Stimulated activated CD4-positive, alpha-beta T cell treated with anti-CD3 and anti-CD28 coated beads, Interleukin-4, amount 100 ng/mL, for 24 hours (primary cell): ENCODE data around the gene GPR137B.
A peak's percentile ranks its signal among the peaks of the same experiment; 100 is the strongest.
"Not testable (repeated sequence)": the region's sequence is repeated elsewhere in the genome, so short reads cannot be mapped to it uniquely, and the experiment has no call there.

Experiments used
- DNase-seq: peaks from one replicate; pipeline ENCODE4 v3.0.0-alpha.2; 2020

The GPR137B gene

DNA sequence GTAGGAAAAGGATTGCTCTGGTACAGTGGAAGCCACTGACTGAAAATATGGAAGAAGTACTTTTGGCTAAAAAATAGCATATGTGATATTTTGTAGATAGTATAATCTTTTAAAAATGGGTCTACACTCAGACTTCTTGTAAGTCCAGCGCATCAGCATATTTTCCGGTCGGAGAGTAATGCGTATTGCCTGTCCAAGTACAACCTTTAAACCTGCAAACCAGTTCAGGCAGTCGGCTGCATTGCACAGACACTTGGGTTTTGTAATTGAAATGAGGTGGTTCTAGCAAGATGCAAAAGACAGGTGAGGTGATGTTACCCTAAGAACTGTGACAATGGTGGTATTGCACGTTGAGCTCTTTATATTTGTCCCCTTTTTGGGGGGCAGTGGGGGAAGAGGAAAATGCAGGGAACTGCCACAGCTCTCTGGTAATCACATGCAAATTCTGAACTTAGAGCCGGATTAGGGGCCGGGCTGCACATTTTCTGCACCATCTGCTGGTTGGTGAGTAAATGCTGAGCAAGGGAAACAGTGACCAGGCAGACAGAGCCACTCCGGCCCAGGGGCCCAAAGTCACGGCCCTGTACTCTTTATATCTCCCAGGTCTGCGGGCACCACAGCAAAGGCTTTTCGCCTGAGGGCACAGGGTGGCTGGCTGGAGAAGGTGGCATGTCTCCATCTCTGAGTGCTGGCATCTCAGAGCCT is 2.3 kb downstream of the GPR137B start:
- no peak for DNase-seq

DNA sequence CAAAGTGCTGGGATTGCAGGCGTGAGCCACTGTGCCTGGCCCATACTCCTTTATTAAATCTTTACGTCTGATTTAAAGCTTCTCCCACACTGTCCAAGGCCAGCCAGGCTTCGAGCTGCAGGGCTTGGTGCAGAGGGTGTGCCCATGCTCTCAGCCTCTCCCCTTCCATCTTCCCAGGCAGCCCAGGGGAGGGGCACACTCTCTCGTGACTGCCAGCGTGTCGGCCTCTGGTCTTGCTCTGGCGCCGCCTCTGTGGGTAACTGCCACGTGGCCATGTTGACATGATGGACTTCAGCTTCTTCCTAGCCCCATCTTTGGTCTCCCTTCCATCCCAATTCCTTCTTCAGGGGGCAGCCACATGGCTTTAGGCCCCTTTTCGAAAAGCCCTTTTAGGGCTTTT is 4.7 kb downstream of the GPR137B start:
- no peak for DNase-seq

DNA sequence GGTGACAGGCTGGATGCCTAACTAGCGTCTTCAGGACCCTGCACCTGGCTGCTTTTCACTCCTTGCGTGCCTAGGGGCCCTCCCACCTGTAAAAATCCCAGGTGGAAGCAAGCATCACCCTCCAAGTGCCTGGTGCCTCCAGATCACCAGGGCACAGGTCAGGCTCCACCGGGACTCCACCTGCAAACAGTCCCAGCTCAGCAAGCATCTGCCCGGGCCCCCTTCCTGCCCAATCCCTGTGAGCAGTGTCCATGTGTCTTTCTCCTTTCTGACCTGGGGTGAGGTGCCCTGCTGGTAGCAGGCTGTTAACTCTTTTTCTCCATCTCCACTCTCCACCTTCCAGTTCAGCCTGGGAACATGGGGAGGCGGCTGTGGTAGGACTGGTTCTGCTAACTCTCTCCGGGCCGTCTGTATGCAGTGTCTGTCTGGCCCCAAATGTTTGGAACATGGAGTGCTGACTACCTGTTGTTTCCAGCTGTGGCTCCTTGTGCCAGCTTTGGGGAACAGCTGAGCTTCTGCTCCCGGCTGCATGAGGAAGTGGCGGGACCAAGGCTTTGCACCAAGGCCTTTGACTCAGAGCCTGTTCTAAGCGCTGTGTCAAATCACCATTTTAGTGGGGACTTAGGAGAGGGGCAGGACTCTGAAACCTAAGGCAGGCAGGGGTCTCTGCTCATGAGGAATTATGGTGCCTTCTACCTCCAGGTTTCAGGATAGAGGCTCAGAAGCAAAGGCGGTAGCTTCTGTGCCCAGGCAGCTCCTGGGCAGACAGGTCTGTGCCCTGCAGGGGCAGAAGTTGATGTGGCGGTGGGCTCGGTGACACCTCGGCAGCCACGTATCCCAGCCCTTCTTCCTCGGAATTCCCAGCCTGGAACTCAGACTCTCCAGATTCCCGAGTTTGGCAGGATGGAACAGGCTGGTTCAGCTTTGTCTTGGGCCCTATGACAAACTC is 5.5 kb downstream of the GPR137B start:
- DNase-seq, result no peak

DNA sequence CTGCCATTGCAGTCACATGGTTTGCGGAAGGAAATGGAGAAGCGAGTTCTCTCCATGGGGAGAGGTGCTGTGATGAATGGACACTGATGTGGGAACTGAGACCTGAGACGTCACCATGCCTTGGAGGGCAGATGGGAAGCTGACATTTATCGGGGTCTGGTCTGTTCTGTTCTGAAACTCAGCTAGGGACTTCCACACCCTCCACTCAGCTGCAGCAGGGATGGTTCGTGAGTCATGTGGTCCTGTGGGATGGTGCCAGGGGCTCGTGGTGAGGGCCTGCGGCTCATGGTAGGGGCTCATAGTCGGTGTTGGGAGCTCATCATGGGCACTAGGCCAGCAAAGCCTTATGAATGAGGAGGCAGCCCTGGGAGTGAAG is 6.1 kb downstream of the GPR137B start:
- no peak for DNase-seq

DNA sequence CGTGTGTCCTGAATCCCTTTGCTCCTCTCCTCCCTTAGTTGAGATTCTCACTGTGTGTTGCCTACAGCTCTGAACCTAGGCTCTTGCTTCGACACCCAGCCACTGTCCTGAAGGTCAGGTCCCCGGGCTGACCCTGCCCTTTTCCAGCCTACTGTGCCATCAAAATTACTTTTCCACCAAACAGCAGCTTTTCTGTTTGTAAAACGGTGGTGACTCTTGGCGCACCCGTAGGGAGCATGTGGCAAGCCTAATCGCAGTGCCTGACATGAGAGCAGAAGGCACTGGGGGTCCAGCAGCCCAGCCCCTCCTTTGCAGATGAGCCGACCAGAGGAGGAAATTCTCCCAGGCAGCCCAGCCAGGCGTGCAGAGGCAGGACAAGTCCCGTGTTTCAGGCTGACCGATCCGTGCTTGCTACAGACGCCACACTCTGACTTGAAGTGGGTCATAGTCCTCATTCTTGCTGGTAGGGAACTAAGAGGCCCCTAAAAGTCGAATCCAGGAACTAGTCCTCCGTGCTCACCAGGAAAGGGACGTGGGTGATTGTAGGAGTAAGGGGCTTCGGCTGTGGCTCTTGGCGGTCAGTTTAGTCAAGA is 6.8 kb downstream of the GPR137B start:
- DNase-seq, result no peak

DNA sequence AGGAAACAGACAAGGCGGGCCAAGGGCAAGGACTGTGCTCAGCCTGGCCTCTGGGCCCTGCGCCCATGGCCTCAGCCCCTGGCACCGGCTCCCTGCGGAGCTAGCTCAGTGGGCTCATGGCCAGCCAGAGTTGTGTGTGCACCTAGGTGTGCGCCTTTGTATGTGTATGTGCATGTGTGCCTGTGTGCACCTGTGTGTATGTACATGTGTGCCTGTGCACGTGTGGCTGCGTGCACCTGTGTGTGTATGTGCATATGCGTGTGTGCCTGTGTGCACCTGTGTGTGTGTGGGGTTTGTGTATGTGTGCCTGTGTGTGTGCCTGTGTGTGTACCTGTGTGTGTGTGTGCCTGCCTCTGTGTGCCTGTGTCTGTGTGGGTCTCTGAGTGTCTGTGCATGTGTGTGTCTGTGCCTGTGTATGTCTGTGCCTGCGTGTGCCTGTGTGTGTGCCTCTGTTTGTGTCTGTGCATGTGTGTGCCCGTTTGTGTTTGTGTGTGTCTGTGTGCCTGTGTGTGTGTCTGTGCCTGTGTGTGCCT is 7.4 kb downstream of the GPR137B start:
- DNase-seq, result no peak

DNA sequence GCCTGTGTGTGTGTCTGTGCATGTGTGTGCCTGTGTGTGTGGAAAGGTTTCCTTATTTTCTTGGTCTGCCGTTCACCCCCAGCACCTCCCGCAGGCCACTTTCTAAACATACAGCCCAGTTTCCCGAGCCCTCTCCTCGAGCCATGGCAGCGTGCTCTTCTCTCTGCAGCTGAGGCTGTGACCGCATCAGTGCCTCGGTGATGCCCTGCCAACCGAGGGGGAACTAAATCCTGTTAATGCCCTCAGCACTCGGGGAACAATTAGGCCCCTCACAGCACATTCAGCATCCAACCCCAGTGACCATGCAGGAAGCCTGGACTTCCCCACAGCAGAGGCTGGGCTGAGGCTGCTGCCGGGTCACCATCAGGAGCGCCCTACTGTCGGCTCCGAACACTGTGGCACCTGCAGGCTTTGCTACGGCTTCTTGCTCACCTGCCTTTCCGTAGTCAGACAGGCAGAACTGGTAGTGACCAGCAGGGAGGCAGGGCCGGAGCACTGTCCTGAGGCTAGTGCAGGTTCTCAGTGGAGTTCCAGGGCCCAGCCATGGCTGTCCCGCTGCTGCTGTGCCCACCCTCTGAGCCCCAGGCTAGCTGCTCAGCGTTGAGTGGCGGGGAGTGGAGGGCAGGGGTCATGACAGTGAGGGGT is 8.1 kb downstream of the GPR137B start:
- DNase-seq, result no peak

DNA sequence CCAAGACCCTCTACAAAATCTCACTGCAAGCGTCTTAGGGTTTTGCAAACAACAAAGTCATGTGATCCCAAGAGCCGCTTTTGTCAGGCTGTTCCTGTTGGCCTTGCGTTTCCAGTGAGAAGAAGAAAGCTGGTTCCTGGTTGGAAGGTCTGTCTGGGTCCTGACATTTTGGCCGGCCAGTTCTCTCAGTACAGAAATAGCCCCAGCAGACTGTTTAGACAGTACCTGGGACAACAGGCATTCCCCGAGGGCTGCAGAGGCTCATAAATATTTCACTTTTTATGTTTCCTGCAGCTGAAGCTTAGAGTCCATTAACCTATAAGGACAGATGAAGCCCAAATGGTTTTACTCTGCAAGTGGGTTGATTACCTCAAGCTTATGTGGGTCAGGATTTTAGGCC is 8.6 kb downstream of the GPR137B start:
- DNase-seq, result no peak

DNA sequence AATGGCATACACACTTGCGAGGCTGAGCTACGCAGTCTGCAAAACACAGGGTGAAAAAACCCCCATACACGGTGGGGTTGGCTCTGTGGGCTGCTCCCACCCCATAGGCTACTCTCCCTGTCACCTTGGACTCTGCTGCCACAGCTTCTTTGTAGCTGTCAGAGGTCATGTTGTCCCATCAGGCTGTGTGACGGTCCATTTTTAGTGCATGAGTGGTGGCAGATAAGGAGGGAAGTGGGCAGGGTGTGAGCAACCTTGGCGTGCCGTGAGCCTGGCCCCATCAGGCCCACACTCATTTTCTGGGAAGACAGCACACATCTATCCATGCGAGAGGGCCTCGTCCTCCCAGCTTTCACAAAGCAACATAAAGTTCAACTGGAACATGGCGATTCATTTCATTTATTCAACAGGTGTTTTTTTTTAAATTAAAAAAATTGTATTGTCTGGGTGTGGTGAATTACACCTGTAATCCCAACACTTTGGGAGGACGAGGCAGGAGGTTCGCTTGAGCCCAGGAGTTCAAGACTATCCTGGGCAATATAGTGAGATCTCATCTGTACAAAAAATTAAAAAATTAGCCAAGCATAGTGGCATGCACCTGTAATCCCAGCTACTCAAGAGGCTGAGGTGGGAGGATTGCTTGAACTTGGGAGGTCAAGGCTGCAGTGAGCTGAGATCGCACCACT is 9.5 kb downstream of the GPR137B start:
- DNase-seq, result no peak

DNA sequence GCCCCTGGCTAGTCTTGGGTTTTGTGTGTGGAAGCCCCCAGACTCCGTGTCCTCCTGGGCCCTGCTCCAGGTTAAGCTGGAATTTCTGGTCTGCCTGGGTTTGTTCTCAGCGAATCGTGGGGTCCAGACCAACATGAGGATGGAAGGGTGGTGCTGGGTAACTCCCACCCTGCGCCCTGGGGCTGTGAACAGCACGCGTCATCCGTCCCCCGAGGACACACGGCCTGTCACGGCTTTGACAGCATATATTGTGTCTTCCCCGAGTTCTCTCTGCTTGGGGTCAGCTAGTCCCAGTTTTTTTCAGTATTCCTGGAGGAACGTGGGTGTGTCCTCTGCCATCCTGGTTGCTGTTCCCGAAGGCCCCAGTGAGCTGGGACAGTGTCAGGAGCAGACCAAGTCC is 11.8 kb downstream of the GPR137B start:
- DNase-seq, result no peak

DNA sequence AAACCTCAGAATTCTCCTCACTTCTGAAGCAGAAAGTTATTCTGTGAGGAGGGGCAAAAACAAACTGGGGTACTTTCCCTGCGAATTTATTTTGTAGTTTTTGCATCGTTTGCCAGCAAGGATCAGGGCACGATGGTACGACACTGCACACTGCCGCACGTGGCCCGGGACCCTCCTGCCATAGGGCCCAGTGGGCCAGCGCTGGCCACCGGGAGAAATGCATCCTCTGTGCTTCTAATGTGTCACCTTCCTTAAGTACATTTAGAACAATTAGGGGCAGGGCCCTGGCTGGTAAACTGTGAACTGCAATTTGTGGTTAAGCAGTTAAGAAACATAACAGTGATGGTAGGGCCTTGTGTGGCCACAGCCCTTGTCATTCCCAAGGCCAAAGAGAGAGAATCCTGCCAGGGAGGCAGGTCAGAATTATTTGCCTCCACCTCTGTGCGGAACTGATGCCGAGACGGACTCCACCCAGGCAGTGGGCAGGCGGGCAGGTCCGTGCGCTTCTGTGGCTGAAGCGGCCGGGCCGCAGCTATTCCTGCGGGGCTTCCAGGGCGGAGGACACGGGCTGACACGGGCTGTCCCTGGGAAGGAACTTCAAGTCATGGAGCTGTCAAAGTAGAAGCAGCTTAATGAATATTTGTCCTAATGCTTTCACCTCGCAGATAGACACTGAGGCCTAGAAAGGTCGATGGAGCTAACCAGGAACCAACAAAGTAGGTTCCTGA is 12.5 kb downstream of the GPR137B start:
- no peak for DNase-seq

DNA sequence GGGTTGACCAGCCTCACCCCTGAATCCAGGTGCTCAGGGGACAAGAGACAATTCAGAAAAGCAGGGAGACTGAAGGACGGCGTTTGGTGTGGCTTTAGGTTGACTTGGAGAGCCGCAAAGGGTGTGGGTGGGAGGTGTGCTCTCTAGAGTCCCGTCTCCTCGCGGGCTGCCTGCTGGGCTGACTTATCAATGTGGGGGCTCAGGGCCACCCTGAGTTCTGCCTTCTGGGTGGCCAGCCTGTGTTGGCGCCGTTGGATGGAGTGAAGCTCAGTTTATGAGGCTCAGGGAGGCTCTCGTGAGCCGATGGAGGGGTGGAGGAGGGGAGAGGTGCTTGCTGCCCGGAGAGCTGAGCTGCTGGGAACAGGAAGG is 13.0 kb downstream of the GPR137B start:
- DNase-seq, result no peak

DNA sequence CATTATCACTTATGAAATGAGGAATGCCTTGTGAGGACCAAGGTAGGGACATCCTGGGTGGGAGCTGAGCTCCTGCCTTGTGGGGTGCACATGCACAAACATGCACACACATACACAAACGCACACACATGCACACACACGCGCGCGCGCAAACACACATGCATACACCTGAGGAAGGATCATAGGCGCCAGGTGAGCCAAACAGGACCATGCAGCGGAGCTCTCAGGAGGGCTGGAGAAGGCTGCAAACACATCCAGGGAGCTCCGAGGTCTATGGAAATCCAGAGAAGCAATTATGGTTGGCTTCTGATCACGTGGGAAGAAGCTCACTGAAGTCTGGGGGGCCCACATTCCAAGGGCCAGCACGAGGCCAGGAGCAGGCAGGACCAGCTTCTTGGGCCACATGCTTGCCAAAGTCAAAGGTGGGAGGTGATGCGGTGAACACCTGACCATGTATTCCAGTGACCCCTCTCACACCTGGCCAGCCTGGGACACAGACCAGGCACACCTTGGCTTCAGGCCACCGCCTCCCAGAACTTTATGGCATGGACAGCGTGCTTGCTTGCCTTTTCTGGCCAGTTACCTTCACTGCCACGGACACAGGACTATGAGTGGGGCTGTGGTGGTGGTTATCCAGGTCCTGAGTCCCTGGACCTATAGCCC is 13.6 kb downstream of the GPR137B start:
- DNase-seq, result no peak

DNA sequence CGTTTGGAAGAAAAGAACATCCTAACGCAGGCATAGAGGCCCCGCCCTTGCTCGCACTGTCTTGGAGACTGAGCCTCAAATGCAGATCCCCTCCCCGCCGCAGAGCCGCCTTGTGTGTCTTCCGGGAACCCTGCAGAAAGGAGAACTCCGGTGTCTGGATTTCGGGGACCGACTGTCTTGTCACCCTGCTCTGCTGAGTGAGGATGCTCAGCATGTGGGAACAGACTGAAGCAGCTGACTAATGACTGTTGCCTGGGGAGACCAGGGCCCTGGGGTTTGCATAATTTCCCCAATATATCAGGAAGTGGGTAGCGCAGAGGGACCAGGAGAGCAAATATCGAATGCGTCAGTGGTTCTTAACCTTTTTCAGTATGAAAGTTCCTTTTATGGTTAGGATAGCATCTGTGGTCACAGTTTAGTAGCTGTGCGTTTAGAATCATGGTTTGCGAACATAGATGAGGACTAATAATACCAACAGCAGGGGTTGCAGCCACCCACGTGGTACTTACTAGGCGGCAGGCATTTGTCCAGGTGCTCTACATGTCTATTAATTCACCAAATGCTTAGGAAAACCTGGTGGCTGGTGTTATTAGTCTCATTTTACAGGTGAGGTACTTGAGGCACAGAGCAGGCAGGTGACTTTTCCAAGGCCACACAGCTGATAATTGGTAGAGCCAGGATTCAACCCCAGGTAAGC is 14.3 kb downstream of the GPR137B start:
- peak; percentile 46 for DNase-seq

DNA sequence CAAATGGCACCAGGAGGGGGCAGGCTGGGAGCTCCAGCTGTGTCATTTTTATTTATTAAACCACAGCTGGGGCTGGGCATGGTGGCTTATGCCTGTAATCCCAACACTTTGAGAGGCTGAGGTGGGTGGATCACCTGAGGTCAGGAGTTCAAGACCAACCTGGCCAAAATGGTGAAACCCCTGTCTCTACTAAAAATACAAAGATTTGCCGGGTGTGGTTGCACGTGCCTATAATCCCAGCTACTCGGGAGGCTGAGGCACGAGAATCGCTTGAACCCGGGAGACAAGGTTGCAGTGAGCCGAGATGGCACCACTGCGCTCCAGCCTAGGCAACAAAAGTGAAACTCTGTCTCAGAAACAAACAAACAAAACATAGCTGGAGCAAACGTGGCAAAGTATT is 15.7 kb downstream of the GPR137B start:
- not testable (repeated sequence) for DNase-seq

DNA sequence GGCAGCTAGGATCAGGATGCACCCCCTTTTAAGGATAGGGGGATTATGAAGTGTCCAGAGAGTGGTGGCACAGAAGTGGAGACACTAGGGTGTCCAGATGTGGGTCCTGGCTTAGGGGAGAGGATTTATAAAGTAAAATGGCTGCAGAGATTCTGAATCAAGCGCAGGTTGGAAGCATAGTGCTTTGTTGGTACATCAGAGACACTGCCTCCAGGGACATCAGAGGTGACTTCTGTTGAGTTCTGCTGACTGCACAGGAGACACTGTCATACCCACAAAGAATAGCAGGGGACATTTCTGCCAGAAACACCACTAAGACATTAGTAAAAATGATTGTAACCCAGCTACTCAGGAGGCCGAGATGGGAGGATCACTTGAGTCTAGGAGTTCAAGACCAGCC is 16.4 kb downstream of the GPR137B start:
- DNase-seq, result no peak

DNA sequence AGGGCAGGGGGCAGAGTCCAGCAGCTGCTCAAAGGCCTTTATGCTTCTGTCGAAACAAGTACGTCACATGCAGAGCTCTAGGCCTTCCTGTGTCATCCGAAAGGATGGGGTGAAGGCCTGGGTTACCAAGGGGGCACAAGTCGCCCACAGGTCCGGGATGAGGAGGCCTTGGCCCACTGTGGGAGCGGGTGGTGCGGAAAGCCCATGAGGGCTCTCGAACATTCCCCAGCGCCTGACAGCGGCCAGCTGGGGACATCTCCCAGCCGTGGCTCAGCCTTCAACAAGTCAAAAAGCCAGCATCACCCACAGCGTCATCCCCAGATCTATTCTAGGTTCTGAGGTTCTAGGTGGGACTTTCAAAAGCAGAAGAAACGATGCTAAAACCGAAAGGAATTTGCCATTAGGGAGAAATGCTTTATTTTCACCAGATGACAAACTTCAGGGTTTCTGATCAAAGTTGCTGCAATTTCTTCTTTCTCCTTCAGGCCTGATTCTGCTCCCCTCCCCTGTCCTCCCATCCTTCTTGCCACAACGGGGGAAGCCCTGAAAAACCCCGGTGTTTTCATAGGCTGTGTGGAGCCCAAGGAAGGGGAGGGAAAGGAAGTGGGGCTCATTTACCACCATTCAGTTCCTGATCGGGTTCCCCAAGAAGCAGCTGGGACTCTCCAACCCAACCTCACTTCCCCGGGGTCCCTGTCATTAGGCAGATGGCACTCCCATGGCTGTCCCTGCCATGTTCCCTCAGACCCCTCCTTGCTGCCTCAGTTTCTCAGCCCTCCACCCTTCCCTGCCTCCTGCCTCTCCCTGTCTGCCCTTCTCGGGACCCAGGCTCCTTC is 17.6 kb downstream of the GPR137B start:
- DNase-seq, result no peak

DNA sequence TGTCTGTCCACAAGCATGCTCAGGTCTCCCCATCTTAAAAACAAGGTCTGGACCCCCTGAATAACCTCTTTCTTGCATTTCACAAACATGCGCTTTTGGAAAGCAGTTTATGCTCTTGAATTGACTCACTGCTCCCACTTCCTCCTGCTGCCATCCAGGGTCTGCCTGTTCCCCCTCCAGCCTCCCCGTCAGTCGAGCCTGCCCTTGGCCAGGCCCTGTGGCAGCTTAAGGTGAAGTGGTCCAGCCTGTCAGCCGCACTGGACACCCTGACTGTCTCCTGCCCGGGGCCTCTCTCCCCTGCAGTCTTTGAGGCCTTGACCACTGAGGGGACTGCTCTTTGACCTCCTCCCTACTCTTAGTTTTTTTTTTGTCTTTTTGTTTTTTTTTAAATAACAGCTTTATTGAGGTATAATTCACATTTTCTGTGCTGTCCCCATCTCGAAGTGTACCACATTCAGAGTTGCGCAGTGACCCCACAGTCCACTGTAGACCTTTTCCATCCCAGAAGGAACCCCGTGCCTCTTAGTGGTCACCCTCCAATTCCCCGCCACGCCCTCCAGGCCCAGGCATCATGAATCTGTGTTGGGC is 18.3 kb downstream of the GPR137B start:
- no peak for DNase-seq

DNA sequence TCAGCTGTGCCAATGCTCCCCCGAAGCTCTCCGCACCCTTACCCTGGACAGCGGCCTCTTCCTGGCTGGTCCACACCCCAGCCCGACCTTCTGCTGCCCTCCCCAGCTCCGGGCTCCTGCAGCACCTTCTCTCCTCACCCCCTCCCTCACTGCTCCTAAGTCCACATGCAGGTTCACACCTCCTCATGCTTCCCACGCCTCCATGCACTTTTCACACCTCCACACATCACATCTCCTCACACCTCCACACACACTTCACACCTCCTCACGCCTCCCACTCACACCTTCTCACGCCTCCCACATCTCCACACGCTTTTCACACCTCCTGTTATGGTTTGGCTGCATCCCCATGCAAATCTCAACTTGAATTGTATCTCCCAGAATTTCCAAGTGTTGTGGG is 18.9 kb downstream of the GPR137B start:
- DNase-seq, result no peak
